ENCODE measurements around the gene CSNK1G2. TPM values are rescaled to one million over a fixed set of nuclear protein-coding genes. Genes with fewer than 3 reads are reported as not detected.

The CSNK1G2 gene
- total and polyA plus RNA-seq, 7 donors = 22.3 to 49.8 (median 33.2) TPM

GRCh38 chr19:1913781-1914577 lies 27.0 kb upstream of the CSNK1G2 start:
- no peak for ATAC-seq
- Histone ChIP-seq H3K27me3 (ENCODE audit: insufficient read depth in 3 of 3, low read length in 2 of 3) (no peaks in the 10 kb centered on the region), H3K36me3 (ENCODE audit: insufficient read depth in 1 of 2, low read depth in 1 of 2) (peaks cover 0 to 30% of the 10 kb centered on the region in 2 donors), H3K4me3 (no peak overlapping the region), H3K9me3 (no peaks in the 10 kb centered on the region), H3K4me1 (peaks cover 3% of the 10 kb centered on the region), H3K27ac (no peak overlapping the region)
- intact Hi-C loops (cut with DNase I) = no loop called here
- no peak for TF ChIP-seq CTCF (IDR thresholded peaks at IDR 0.05)
- WGBS, 3 donors = 86 to 90% (median 89%) methylated on average over 21 to 23 of the region's 23 CpGs
- no peak for DNase-seq

- ATAC-seq = no peak
- WGBS, 3 donors = 91 to 93% (median 92%) methylated on average over 19 to 23 of the region's 23 CpGs
- no peak for TF ChIP-seq CTCF (IDR thresholded peaks at IDR 0.05)
- H3K36me3 ChIP-seq (ENCODE audit: insufficient read depth in 1 of 2, low read depth in 1 of 2) = peaks cover 0 to 40% of the 10 kb centered on the region in 2 donors
- H3K27ac ChIP-seq = no peak overlapping the region
- peaks cover under 1% of the 10 kb centered on the region for H3K4me1 ChIP-seq
- no peaks in the 10 kb centered on the region for H3K9me3 ChIP-seq
- no peak overlapping the region for H3K4me3 ChIP-seq
- no peak for DNase-seq
- intact Hi-C loops (cut with DNase I) = no loop called here
- H3K27me3 ChIP-seq (ENCODE audit: insufficient read depth in 3 of 3, low read length in 2 of 3) = no peaks in the 10 kb centered on the region
Observed at GRCh38 chr19:1914826-1915341, 26.1 kb upstream of the CSNK1G2 start.

- no peaks in the 10 kb centered on the region for H3K9me3 ChIP-seq
- WGBS, 3 donors = 87 to 92% (median 89%) methylated on average over 17 of the region's 17 CpGs
- no peak for TF ChIP-seq CTCF (IDR thresholded peaks at IDR 0.05)
- no peak for DNase-seq
- H3K4me1 ChIP-seq = no peaks in the 10 kb centered on the region
- no peaks in the 10 kb centered on the region for H3K27me3 ChIP-seq (ENCODE audit: insufficient read depth in 3 of 3, low read length in 2 of 3)
- peaks cover 0 to 51% of the 10 kb centered on the region in 2 donors for H3K36me3 ChIP-seq (ENCODE audit: insufficient read depth in 1 of 2, low read depth in 1 of 2)
- intact Hi-C loops (cut with DNase I) = no loop called here
- ATAC-seq = no peak
- H3K27ac ChIP-seq = no peak overlapping the region
- no peak overlapping the region for H3K4me3 ChIP-seq
Observed at GRCh38 chr19:1917146-1917545, 23.8 kb upstream of the CSNK1G2 start.

GRCh38 chr19:1917926-1918325 lies 23.0 kb upstream of the CSNK1G2 start:
- Histone ChIP-seq H3K27ac (no peak overlapping the region), H3K4me1 (no peaks in the 10 kb centered on the region), H3K9me3 (no peaks in the 10 kb centered on the region), H3K4me3 (no peak overlapping the region), H3K36me3 (ENCODE audit: insufficient read depth in 1 of 2, low read depth in 1 of 2) (peaks cover 0 to 51% of the 10 kb centered on the region in 2 donors), H3K27me3 (ENCODE audit: insufficient read depth in 3 of 3, low read length in 2 of 3) (no peaks in the 10 kb centered on the region)
- no peak for DNase-seq
- intact Hi-C loops (cut with DNase I) = no loop called here
- no peak for ATAC-seq
- no peak for TF ChIP-seq CTCF (IDR thresholded peaks at IDR 0.05)
- WGBS, 3 donors = 92 to 95% (median 95%) methylated on average over 20 to 25 of the region's 25 CpGs
